GM18507 (cell line): ENCODE measurements around the gene KAZN.

ENCODE experiments used
- DNase-seq: peaks from one replicate; pipeline ENCODE4 v3.0.0; 2011; ENCODE audit warnings: low read depth; ENCODE audit not compliant: insufficient read length; ENCODE audit errors: extremely low spot score
- FAIRE-seq: peaks from 2 replicates; lab custom pipeline; 2011; peaks lifted over from hg19 to GRCh38; lab: Jason Lieb, UNC

The KAZN gene

GRCh38 chr1:14696761-14697160, 98.3 kb downstream of the KAZN start:
- FAIRE-seq (no peak), DNase-seq (no peak)

GRCh38 chr1:14697353-14697752, 98.9 kb downstream of the KAZN start:
- no peak for FAIRE-seq
- no peak for DNase-seq

- DNase-seq (no peak), FAIRE-seq (no peak)
These were observed 99.8 kb downstream of the KAZN start for GRCh38 chr1:14698314-14698713.

- DNase-seq (no peak), FAIRE-seq (no peak)
These were observed 101.1 kb downstream of the KAZN start for GRCh38 chr1:14699620-14700019.

GRCh38 chr1:14704846-14705245, 106.4 kb downstream of the KAZN start:
- FAIRE-seq (no peak), DNase-seq (no peak)

GRCh38 chr1:14705824-14706223, 107.3 kb downstream of the KAZN start:
- no peak for FAIRE-seq
- DNase-seq: no peak

GRCh38 chr1:14706631-14707030, 108.1 kb downstream of the KAZN start:
- FAIRE-seq (no peak), DNase-seq (no peak)

GRCh38 chr1:14707531-14708445, 109.3 kb downstream of the KAZN start:
- FAIRE-seq (no peak), DNase-seq (no peak)

- FAIRE-seq (no peak), DNase-seq (no peak)
These were observed 111.8 kb downstream of the KAZN start for GRCh38 chr1:14710331-14710730.

- FAIRE-seq (no peak), DNase-seq (no peak)
These were observed 113.7 kb downstream of the KAZN start for GRCh38 chr1:14712136-14712535.

- FAIRE-seq (no peak), DNase-seq (no peak)
These were observed 114.6 kb downstream of the KAZN start for GRCh38 chr1:14713077-14713476.

- DNase-seq (no peak), FAIRE-seq (no peak)
These were observed 116.8 kb downstream of the KAZN start for GRCh38 chr1:14715266-14715665.

- no peak for FAIRE-seq
- DNase-seq: no peak
These were observed 117.3 kb downstream of the KAZN start for GRCh38 chr1:14715802-14716201.

- FAIRE-seq (no peak), DNase-seq (no peak)
These were observed 118.0 kb downstream of the KAZN start for GRCh38 chr1:14716474-14716873.

GRCh38 chr1:14718476-14718875, 120.0 kb downstream of the KAZN start:
- FAIRE-seq: no peak

GRCh38 chr1:14723401-14723800, 124.9 kb downstream of the KAZN start:
- DNase-seq (no peak), FAIRE-seq (no peak)

More at GRCh38 chr1:14718476-14718875, 120.0 kb downstream of the KAZN start:
- no peak for DNase-seq

- no peak for DNase-seq
- FAIRE-seq: no peak
These were observed 125.8 kb downstream of the KAZN start for GRCh38 chr1:14724246-14724645.

GRCh38 chr1:14724678-14725077, 126.2 kb downstream of the KAZN start:
- DNase-seq (no peak), FAIRE-seq (no peak)

- no peak for FAIRE-seq
These were observed 126.8 kb downstream of the KAZN start for GRCh38 chr1:14725238-14725637.

GRCh38 chr1:14725695-14726094, 127.2 kb downstream of the KAZN start:
- FAIRE-seq (no peak), DNase-seq (no peak)

More at GRCh38 chr1:14725238-14725637, 126.8 kb downstream of the KAZN start:
- no peak for DNase-seq

- no peak for DNase-seq
- FAIRE-seq: no peak
These were observed 128.1 kb downstream of the KAZN start for GRCh38 chr1:14726606-14727005.
